ENCODE measurements around the gene MDP1.
"Not testable (repeated sequence)": the region's sequence is repeated elsewhere in the genome, so short reads cannot be mapped to it uniquely, and the experiment has no call there.

The MDP1 gene

DNA sequence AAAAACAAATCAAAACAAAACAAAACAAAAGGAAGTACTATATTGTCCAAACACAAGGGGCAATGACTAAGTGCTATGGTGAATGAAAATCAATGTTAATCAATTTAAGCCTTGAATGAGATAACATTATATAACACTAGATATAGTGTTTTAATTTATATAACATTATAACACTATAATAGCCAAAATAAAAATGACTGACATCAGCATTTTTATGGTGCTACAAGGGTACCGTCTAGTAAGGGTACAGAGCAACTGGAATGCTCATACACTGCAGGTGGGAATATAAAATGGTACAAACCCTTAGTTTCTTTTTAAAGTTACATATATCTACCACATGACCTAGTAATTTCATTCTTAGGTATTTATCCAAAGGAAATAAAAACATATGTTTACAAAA is 10.6 kb upstream of the MDP1 start:
- TF ChIP-seq POLR2A (IDR thresholded peaks at IDR 0.05; ENCODE audit: extremely low read depth, insufficient read length), result no peak
- TF ChIP-seq, protein P1, sequence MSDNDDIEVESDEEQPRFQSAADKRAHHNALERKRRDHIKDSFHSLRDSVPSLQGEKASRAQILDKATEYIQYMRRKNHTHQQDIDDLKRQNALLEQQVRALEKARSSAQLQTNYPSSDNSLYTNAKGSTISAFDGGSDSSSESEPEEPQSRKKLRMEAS (IDR thresholded peaks at IDR 0.05; ENCODE audit: low read depth, low read length), result no peak
- TF ChIP-seq CTCF (IDR thresholded peaks at IDR 0.05; ENCODE audit: low read depth, low read length), result no peak
- no peak for TF ChIP-seq MYC (IDR thresholded peaks at IDR 0.05; ENCODE audit: low read depth, low read length)
- DNase-seq (ENCODE audit: low read depth), result no peak
- no peak overlapping the region for H3K4me3 ChIP-seq (ENCODE audit: low read depth, low read length)

GRCh38 chr14:24224618-24225071 is 8.8 kb upstream of the MDP1 start:
- TF ChIP-seq CTCF (IDR thresholded peaks at IDR 0.05; ENCODE audit: low read depth, low read length), result no peak
- TF ChIP-seq, protein P1 (IDR thresholded peaks at IDR 0.05; ENCODE audit: low read depth, low read length), result no peak
- TF ChIP-seq MYC (IDR thresholded peaks at IDR 0.05; ENCODE audit: low read depth, low read length), result no peak
- no peak for TF ChIP-seq POLR2A (IDR thresholded peaks at IDR 0.05; ENCODE audit: extremely low read depth, insufficient read length)
- DNase-seq (ENCODE audit: low read depth), result no peak
- no peak overlapping the region for H3K4me3 ChIP-seq (ENCODE audit: low read depth, low read length)

- H3K4me3 ChIP-seq (ENCODE audit: low read depth, low read length); DNase-seq (ENCODE audit: low read depth): not testable (repeated sequence)
These were observed 7.1 kb upstream of the MDP1 start for GRCh38 chr14:24222987-24223386.

DNA sequence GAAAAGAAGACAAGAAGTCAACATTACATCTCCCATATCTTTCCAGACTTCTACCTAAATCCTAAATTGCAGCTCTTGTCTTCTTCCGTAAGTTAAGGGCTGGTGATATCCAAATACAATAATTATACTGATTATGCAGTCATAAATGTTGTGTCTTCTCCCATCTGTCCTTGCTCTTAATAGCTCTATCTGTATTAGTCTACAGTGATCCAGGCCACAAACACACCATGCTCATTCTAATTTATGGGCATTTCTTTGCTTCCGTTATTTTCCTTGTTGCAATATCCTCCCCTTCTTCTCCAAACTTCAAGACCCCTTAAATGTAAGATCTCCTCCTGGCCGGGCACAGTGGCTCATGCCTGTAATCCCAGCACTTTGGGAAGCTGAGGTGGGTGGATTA is 3.7 kb upstream of the MDP1 start:
- TF ChIP-seq MYC (IDR thresholded peaks at IDR 0.05; ENCODE audit: low read depth, low read length) (no peak), CTCF (IDR thresholded peaks at IDR 0.05; ENCODE audit: low read depth, low read length) (no peak), POLR2A (IDR thresholded peaks at IDR 0.05; ENCODE audit: extremely low read depth, insufficient read length) (no peak)
- TF ChIP-seq, protein P1 (IDR thresholded peaks at IDR 0.05; ENCODE audit: low read depth, low read length), result no peak
- DNase-seq (ENCODE audit: low read depth), result no peak
- H3K4me3 ChIP-seq (ENCODE audit: low read depth, low read length), result no peak overlapping the region

GRCh38 chr14:24219080-24219479 is 3.2 kb upstream of the MDP1 start:
- no peak overlapping the region for H3K4me3 ChIP-seq (ENCODE audit: low read depth, low read length)
- TF ChIP-seq MYC (IDR thresholded peaks at IDR 0.05; ENCODE audit: low read depth, low read length) (no peak), CTCF (IDR thresholded peaks at IDR 0.05; ENCODE audit: low read depth, low read length) (no peak), POLR2A (IDR thresholded peaks at IDR 0.05; ENCODE audit: extremely low read depth, insufficient read length) (no peak)
- TF ChIP-seq, protein P1 (IDR thresholded peaks at IDR 0.05; ENCODE audit: low read depth, low read length), result no peak
- DNase-seq (ENCODE audit: low read depth), result no peak

DNA sequence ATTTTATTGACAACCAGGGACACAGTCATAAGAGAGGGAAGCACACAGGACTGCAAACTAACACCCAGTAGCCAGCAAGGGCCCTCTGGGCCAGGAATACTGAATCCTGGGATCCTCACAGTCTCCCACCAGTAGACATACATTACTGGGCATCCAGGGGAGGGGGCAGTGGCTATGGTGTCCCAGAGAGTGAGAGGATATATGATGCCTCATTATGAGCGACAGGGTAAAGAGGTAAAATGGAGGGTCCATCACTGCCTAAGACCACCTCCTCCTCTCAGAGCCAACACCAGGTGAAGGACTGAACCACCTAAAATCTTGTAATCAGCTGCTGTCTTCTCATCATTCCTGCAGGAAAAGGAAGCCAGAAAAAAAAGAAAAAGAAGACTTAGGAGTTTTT is 1.0 kb upstream of the MDP1 start:
- not testable (repeated sequence) for DNase-seq (ENCODE audit: low read depth); H3K4me3 ChIP-seq (ENCODE audit: low read depth, low read length)

GRCh38 chr14:24216345-24216699 is 456 bp upstream of the MDP1 start:
- TF ChIP-seq CTCF (IDR thresholded peaks at IDR 0.05; ENCODE audit: low read depth, low read length) (no peak), MYC (IDR thresholded peaks at IDR 0.05; ENCODE audit: low read depth, low read length) (no peak), POLR2A (IDR thresholded peaks at IDR 0.05; ENCODE audit: extremely low read depth, insufficient read length) (no peak)
- TF ChIP-seq, protein P1 (IDR thresholded peaks at IDR 0.05; ENCODE audit: low read depth, low read length), result no peak
- H3K4me3 ChIP-seq (ENCODE audit: low read depth, low read length), result peak overlapping the region; percentile 79
- DNase-seq (ENCODE audit: low read depth), result no peak

Data from NB4 (cell line).